Gastrocnemius medialis (tissue), 4 donors: ENCODE results near the gene PTK7. TPM values are rescaled to one million over a fixed set of nuclear protein-coding genes. Genes with fewer than 3 reads are reported as not detected.

ENCODE experiments used
- ATAC-seq, 2 donors: fragments of 150-250 bp; one replicate each; pipeline ENCODE4 v1.9.1; 2016
- DNase-seq, 2 donors: peaks; one replicate each; pipeline ENCODE4 v3.0.0-alpha.2; 2019
- H3K27ac ChIP-seq, 4 donors: fragments of 200-600 bp; sonication (generic); 1 replicate in 1 of 4; 2 replicates in 3 of 4; pipeline ENCODE4 v1.5.1; 2016 to 2018; ENCODE audit warnings: mild to moderate bottlenecking in 2 of 4, moderate library complexity in 1 of 4
- H3K27me3 ChIP-seq, 3 donors: fragments of 200-600 bp; sonication (generic) in 2 of 3; 1 replicate in 1 of 3; 2 replicates in 2 of 3; pipeline versions ENCODE4 v1.5.1 to v1.6.0; 2016 to 2019; ENCODE audit warnings: mild to moderate bottlenecking in 1 of 3, moderate library complexity in 1 of 3
- H3K36me3 ChIP-seq, 2 donors: fragments of 200-600 bp; sonication (generic) in 1 of 2; one replicate each; pipeline ENCODE4 v1.5.1; 2017 to 2018
- H3K4me1 ChIP-seq, 2 donors: fragments of 200-600 bp; sonication (generic) in 1 of 2; one replicate each; pipeline ENCODE4 v1.5.1; 2016 to 2017; ENCODE audit warnings: mild to moderate bottlenecking in 2 of 2
- H3K4me3 ChIP-seq, 4 donors: fragments of 200-600 bp; sonication (generic) in 3 of 4; 1 replicate in 1 of 4; 2 replicates in 3 of 4; pipeline ENCODE4 v1.5.1; 2016 to 2019; ENCODE audit warnings: mild to moderate bottlenecking in 2 of 4
- H3K9me3 ChIP-seq, 3 donors: fragments of 200-600 bp; sonication (generic) in 2 of 3; 1 replicate in 1 of 3; 2 replicates in 2 of 3; pipeline ENCODE4 v1.5.1; 2016 to 2019
- CTCF ChIP-seq, 5 experiments: fragments of 450-650 bp in 3 of 5; fragments of 200-600 bp in 2 of 5; sonication (generic) in 2 of 5; IDR thresholded peaks in 4 of 5; conservative IDR thresholded peaks in 1 of 5; 1 replicate in 4 of 5; 2 replicates in 1 of 5; pipeline ENCODE4 v1.5.1; 2016 to 2019; ENCODE audit warnings: antibody characterized with exemption in 5 of 5, mild to moderate bottlenecking in 3 of 5, moderate library complexity in 3 of 5
- POLR2A ChIP-seq, 2 donors: fragments of 450-650 bp; IDR thresholded peaks; one replicate each; pipeline ENCODE4 v1.6.1; 2017; ENCODE audit warnings: antibody characterized with exemption in 2 of 2, mild to moderate bottlenecking in 2 of 2, moderate library complexity in 2 of 2
- in situ Hi-C, 4 donors: fragments of 200-750 bp; cut with MboI; loops; one replicate each; pipeline versions ENCODE4 v1.15.0 to v1.8.0; 2017; ENCODE audit warnings: low sequenced_read_pairs in 4 of 4
- intact Hi-C: fragments of 100-400 bp; cut with DNase I; formaldehyde crosslinking; loops from one replicate; pipeline ENCODE4 v1.15.1; 2023; ENCODE audit warnings: low total_unique reads
- total RNA-seq, 4 donors: library from RNA; depleted of rRNA; stranded (reverse); fragments of >200 nt; gene quantifications; one replicate each; pipeline versions ENCODE4 v1.1.0 to v1.2.3, GENCODE V29; 2016

The PTK7 gene
- total RNA-seq, 4 donors from 2014 or later: 0.15 to 0.64 (median 0.24) TPM

- TF ChIP-seq CTCF (IDR thresholded peaks at IDR 0.05 in 4 of 5, conservative IDR thresholded peaks at IDR 0.05 in 1 of 5) (peak; percentile 87 to 96 (median 94)), POLR2A (IDR thresholded peaks at IDR 0.05) (no peak)
- peak; percentile 81 to 86 for ATAC-seq
- intact Hi-C loops: loop anchor here (1.0 to 2.0 kb wide), 2 partner anchors 135 to 242 kb away; no protein-coding TSS in a partner anchor
- peak; percentile 46 to 80 for DNase-seq
- Histone ChIP-seq H3K27ac (peak overlapping the region in 2 of 4 donors; percentile 31 to 50), H3K27me3 (no peaks in the 10 kb centered on the region), H3K4me1 (peaks cover 21 to 24% of the 10 kb centered on the region in 2 donors), H3K4me3 (peak overlapping the region in 1 of 4 donors; percentile 5), H3K36me3 (no peaks in the 10 kb centered on the region), H3K9me3 (no peaks in the 10 kb centered on the region)
- in situ Hi-C loops: loop anchor here (5.0 to 10.0 kb wide), 2 partner anchors 239 to 241 kb away; no protein-coding TSS in a partner anchor
These were observed 67.4 kb downstream of the PTK7 start for GRCh38 chr6:43143235-43144128.

- no peak for DNase-seq
- in situ Hi-C loops: loop anchor here (5.0 to 10.0 kb wide), 2 partner anchors 240 to 243 kb away; no protein-coding TSS in a partner anchor
- intact Hi-C loops: no loop called here
- Histone ChIP-seq H3K4me3 (no peak overlapping the region), H3K27me3 (no peaks in the 10 kb centered on the region), H3K9me3 (no peaks in the 10 kb centered on the region), H3K36me3 (no peaks in the 10 kb centered on the region), H3K4me1 (peaks cover 21 to 24% of the 10 kb centered on the region in 2 donors), H3K27ac (no peak overlapping the region)
- no peak for ATAC-seq
- no peak for TF ChIP-seq CTCF (IDR thresholded peaks at IDR 0.05 in 4 of 5, conservative IDR thresholded peaks at IDR 0.05 in 1 of 5)
- no peak for TF ChIP-seq POLR2A (IDR thresholded peaks at IDR 0.05)
These were observed 68.8 kb downstream of the PTK7 start for GRCh38 chr6:43144879-43145278.

- no peak for DNase-seq
- intact Hi-C loops: no loop called here
- no peak for TF ChIP-seq CTCF (IDR thresholded peaks at IDR 0.05 in 4 of 5, conservative IDR thresholded peaks at IDR 0.05 in 1 of 5)
- TF ChIP-seq POLR2A (IDR thresholded peaks at IDR 0.05): no peak
- Histone ChIP-seq H3K36me3 (no peaks in the 10 kb centered on the region), H3K27me3 (no peaks in the 10 kb centered on the region), H3K4me1 (peaks cover 21 to 24% of the 10 kb centered on the region in 2 donors), H3K9me3 (no peaks in the 10 kb centered on the region), H3K4me3 (no peak overlapping the region), H3K27ac (peak overlapping the region in 1 of 4 donors; percentile 79)
- ATAC-seq: no peak
- in situ Hi-C loops: loop anchor here in 2 of 4 donors (10.0 kb wide), 1 partner anchor 241 kb away; no protein-coding TSS in a partner anchor
These were observed 70.1 kb downstream of the PTK7 start for GRCh38 chr6:43146261-43146660.

- in situ Hi-C loops: loop anchor here in 2 of 4 donors (10.0 kb wide), 1 partner anchor 242 kb away; no protein-coding TSS in a partner anchor
- H3K4me3 ChIP-seq: no peak overlapping the region
- ATAC-seq: peak; percentile 91 to 92
These were observed 70.9 kb downstream of the PTK7 start for GRCh38 chr6:43146709-43147688.

More at GRCh38 chr6:43146709-43147688, 70.9 kb downstream of the PTK7 start:
- Histone ChIP-seq H3K4me1 (peaks cover 21 to 24% of the 10 kb centered on the region in 2 donors), H3K36me3 (no peaks in the 10 kb centered on the region), H3K9me3 (no peaks in the 10 kb centered on the region), H3K27me3 (no peaks in the 10 kb centered on the region), H3K27ac (peak overlapping the region; percentile 58 to 79 (median 70))
- no peak for TF ChIP-seq POLR2A (IDR thresholded peaks at IDR 0.05)
- TF ChIP-seq CTCF (IDR thresholded peaks at IDR 0.05 in 4 of 5, conservative IDR thresholded peaks at IDR 0.05 in 1 of 5): no peak
- DNase-seq: peak; percentile 22 to 63
- intact Hi-C loops: no loop called here
